Measurements from ENCODE around the gene SLC2A9. TPM values are rescaled to one million over a fixed set of nuclear protein-coding genes. Genes with fewer than 3 reads are reported as not detected.

SLC2A9 gene
- total RNA-seq, 6 donors from 2014 or later, result 5.4 to 25.1 (median 13.0) TPM

DNA sequence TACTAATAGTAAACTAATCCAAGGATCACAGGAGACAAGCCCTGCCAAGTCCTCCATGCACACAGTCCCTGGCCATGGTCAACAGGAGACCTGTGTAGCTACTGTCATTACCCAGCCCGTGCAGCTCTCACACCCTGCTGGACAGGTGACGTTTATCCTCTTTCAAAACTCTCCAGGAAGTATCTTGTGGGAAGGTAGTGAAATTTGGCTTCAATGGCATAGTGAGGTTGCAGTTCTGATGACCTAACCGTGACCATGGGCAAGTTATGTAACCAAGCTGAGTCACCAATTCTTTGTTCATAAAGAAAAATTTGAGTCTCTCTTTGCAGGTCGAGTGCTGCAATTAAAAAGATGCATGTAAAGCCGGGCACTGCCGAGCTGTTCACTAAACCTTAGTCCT lies 11.3 kb upstream of the SLC2A9 start:
- peak overlapping the region in 3 of 4 donors; percentile 30 to 72 (median 65) for H3K27ac ChIP-seq
- DNase-seq, result peak in 1 of 2 donors; percentile 31
- no peak overlapping the region for H3K4me3 ChIP-seq
- H3K36me3 ChIP-seq, result no peaks in the 10 kb centered on the region
- H3K4me1 ChIP-seq, result peaks cover 26 to 35% (median 29%) of the 10 kb centered on the region in 4 donors
- WGBS, 2 donors, result 44 to 47% methylated on average over 6 of the region's 6 CpGs
- peak; percentile 38 to 68 for ATAC-seq (ENCODE audit: low FRiP score in 2 of 2)
- H3K27me3 ChIP-seq, result no peaks in the 10 kb centered on the region
- no peaks in the 10 kb centered on the region for H3K9me3 ChIP-seq
- TF ChIP-seq POLR2AphosphoS5 (IDR thresholded peaks at IDR 0.05) (no peak), POLR2A (IDR thresholded peaks at IDR 0.05) (no peak), EP300 (IDR thresholded peaks at IDR 0.05) (no peak), CTCF (IDR thresholded peaks at IDR 0.05) (peak in 1 of 6 experiments; percentile 8)

- DNase-seq, result no peak
- ATAC-seq (ENCODE audit: low FRiP score in 2 of 2), result no peak
- no peak overlapping the region for H3K4me3 ChIP-seq
- H3K9me3 ChIP-seq, result no peaks in the 10 kb centered on the region
- H3K27ac ChIP-seq, result peak overlapping the region in 1 of 4 donors; percentile 30
- no peaks in the 10 kb centered on the region for H3K27me3 ChIP-seq
- peaks cover 26 to 35% (median 29%) of the 10 kb centered on the region in 4 donors for H3K4me1 ChIP-seq
- H3K36me3 ChIP-seq, result no peaks in the 10 kb centered on the region
- TF ChIP-seq CTCF (IDR thresholded peaks at IDR 0.05) (no peak), EP300 (IDR thresholded peaks at IDR 0.05) (peak in 1 of 4 donors; percentile 7), POLR2A (IDR thresholded peaks at IDR 0.05) (no peak), POLR2AphosphoS5 (IDR thresholded peaks at IDR 0.05) (no peak)
- WGBS, 2 donors, result 71 to 76% methylated on average over 10 of the region's 10 CpGs
Measured at GRCh38 chr4:10031668-10032590, 10.6 kb upstream of the SLC2A9 start.

DNA sequence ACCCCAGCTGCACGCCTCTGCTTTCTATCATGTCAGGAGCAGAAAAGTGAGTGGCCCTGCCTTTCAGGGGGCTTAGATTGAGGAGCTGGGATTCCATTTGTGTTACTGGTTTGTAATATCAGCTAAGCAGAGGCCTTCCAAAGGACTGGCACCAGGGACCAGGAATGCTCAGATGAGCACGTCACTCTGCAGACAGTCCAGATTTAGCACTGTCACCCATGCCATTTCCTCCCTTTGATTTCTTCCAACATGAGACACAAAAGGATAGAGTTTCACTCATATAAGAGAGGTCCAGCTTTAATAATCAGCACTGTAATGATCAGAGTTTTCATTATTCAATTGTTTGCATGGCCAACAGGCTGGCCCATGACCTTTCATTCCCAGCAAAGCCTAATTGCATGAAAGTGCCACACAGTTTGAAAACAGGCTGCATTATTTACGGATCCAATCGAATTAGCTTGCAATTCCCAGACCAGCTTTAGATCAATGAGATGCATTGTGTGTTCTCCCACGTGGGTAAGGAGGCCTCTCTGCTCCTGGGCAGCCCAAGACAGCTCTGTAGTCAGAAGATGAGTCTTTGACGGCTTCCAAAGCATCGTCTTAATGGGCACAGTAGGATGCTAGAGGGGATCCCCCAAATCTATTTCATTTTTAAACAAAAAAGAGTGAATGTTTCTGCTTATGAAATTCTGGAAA lies 9.8 kb upstream of the SLC2A9 start:
- H3K27ac ChIP-seq, result peak overlapping the region in 1 of 4 donors; percentile 30
- no peaks in the 10 kb centered on the region for H3K36me3 ChIP-seq
- no peak for DNase-seq
- no peaks in the 10 kb centered on the region for H3K9me3 ChIP-seq
- peaks cover 26 to 35% (median 29%) of the 10 kb centered on the region in 4 donors for H3K4me1 ChIP-seq
- TF ChIP-seq POLR2A (IDR thresholded peaks at IDR 0.05), result no peak
- no peak for TF ChIP-seq POLR2AphosphoS5 (IDR thresholded peaks at IDR 0.05)
- TF ChIP-seq EP300 (IDR thresholded peaks at IDR 0.05), result no peak
- TF ChIP-seq CTCF (IDR thresholded peaks at IDR 0.05), result no peak
- no peaks in the 10 kb centered on the region for H3K27me3 ChIP-seq
- WGBS, 2 donors, result 75 to 78% methylated on average over 7 of the region's 7 CpGs
- no peak for ATAC-seq (ENCODE audit: low FRiP score in 2 of 2)
- no peak overlapping the region for H3K4me3 ChIP-seq

- no peaks in the 10 kb centered on the region for H3K36me3 ChIP-seq
- H3K9me3 ChIP-seq, result no peaks in the 10 kb centered on the region
- TF ChIP-seq POLR2A (IDR thresholded peaks at IDR 0.05) (no peak), POLR2AphosphoS5 (IDR thresholded peaks at IDR 0.05) (no peak), EP300 (IDR thresholded peaks at IDR 0.05) (no peak), CTCF (IDR thresholded peaks at IDR 0.05) (no peak)
- no peak overlapping the region for H3K4me3 ChIP-seq
- no peak overlapping the region for H3K27ac ChIP-seq
- no peaks in the 10 kb centered on the region for H3K27me3 ChIP-seq
- WGBS, 2 donors, result 96 to 97% methylated on average over 4 of the region's 4 CpGs
- DNase-seq, result no peak
- no peak for ATAC-seq (ENCODE audit: low FRiP score in 2 of 2)
- H3K4me1 ChIP-seq, result peaks cover 26 to 35% (median 29%) of the 10 kb centered on the region in 4 donors
Measured at GRCh38 chr4:10029403-10029802, 8.1 kb upstream of the SLC2A9 start.
